GM23248 (cell line): ENCODE results near the gene GSTP1.

Experiments used
- EZH2 ChIP-seq: fragments of 200-600 bp; sonication (generic); IDR thresholded peaks from 2 replicates; pipeline ENCODE4 v1.6.1; 2018; ENCODE audit warnings: antibody characterized with exemption, mild to moderate bottlenecking; ENCODE audit not compliant: insufficient read depth, poor library complexity, severe bottlenecking
- EZH2phosphoT487 ChIP-seq: fragments of 200-600 bp; sonication (generic); IDR thresholded peaks from 2 replicates; pipeline ENCODE4 v1.6.1; 2018; ENCODE audit warnings: antibody characterized with exemption, moderate library complexity, mild to moderate bottlenecking, low read depth; ENCODE audit not compliant: insufficient read depth

DNA sequence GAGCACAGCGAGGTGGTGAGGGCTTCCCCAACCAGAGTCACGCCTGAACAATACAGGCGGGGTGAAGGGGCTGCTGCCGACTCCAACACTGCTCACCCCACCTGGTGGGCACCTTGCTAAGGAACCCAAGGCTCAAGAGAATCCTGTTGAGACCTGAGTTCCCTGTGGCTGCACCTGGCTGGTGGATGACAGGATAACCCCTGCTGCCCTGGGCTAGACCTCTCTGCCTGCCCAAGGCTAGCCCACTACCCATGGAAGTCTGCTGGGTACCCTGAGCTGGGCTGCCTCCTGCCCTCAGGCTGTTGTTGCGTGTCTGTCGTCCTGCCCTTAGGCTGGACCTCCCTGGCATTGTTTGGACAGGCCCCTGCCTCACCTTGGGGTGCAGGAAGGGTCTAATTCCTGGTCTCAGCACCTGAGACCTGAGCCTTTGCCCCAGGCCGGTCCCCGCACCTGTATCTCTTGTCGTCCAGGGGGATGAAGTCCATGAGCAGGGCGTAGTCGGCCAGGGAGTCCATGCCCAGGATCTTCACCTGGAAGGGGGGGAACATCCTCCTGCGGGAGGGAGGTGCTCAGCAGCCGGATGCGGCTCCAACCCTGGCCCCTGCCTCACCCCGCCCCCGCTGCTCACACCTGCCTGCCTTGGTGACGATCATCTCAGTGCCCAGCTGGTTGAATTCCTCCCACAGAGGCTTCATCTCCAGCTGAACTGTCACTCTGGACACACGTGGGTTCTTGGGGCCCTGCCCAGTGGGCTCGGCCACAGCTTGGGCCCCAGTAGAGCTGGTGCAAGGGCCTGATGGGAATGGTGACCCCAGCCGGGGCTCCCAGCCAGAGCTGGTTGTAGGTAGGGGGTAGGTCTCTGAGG, 51.0 kb downstream of the GSTP1 start:
- TF ChIP-seq EZH2 (no peak), EZH2phosphoT487 (no peak)
